K562 (cell line): Measurements from ENCODE around the gene PLA2G12B.

Experiments used
- NR4A1 ChIP-seq, 2 experiments: fragments of 250-450 bp in 1 of 2; fragments of 450-650 bp in 1 of 2; sonication (Bioruptor Pico) in 1 of 2; IDR thresholded peaks; 2 replicates each; pipeline versions ENCODE4 v1.4.0 to v1.6.1; 2016 to 2020; ENCODE audit warnings: mild to moderate bottlenecking in 2 of 2, missing compliant biosample characterization in 1 of 2, missing genetic modification characterization in 1 of 2, moderate library complexity in 1 of 2
- TF ChIP-seq, protein P1 (sequence below): fragments of 450-650 bp; formaldehyde crosslinking; IDR thresholded peaks from 2 replicates; pipeline ENCODE4 v1.4.0; 2020; ENCODE audit warnings: mild to moderate bottlenecking

GRCh38 chr10:72928798-72929197 is 25.8 kb downstream of the PLA2G12B start:
- TF ChIP-seq, protein P1, sequence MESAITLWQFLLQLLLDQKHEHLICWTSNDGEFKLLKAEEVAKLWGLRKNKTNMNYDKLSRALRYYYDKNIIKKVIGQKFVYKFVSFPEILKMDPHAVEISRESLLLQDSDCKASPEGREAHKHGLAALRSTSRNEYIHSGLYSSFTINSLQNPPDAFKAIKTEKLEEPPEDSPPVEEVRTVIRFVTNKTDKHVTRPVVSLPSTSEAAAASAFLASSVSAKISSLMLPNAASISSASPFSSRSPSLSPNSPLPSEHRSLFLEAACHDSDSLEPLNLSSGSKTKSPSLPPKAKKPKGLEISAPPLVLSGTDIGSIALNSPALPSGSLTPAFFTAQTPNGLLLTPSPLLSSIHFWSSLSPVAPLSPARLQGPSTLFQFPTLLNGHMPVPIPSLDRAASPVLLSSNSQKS (CRISPR knock-in tag), result no peak
- TF ChIP-seq NR4A1 (CRISPR knock-in tag; IDR thresholded peaks at IDR 0.05), result no peak
- TF ChIP-seq NR4A1 (tag; IDR thresholded peaks at IDR 0.05), result no peak
